Small intestine (tissue), 16 donors: ENCODE results near the gene PCDHGA1. TPM values are rescaled to one million over a fixed set of nuclear protein-coding genes. Genes with fewer than 3 reads are reported as not detected.
"Not testable (repeated sequence)": the region's sequence is repeated elsewhere in the genome, so short reads cannot be mapped to it uniquely, and the experiment has no call there.

Experiments
- DNase-seq, 2 donors: peaks; one replicate each; pipeline versions ENCODE4 v3.0.0 to v3.0.0-alpha.2; 2013
- FAIRE-seq: peaks from 2 replicates; lab custom pipeline; 2012; peaks lifted over from hg19 to GRCh38; lab: Jason Lieb, UNC
- H3K27ac ChIP-seq, 3 donors: one replicate each; pipeline ENCODE4 v1.5.1; 2013; ENCODE audit warnings: low read length in 2 of 3, mild to moderate bottlenecking in 2 of 3, control low read depth in 1 of 3, inconsistent platforms in 1 of 3, low read depth in 1 of 3, moderate library complexity in 1 of 3
- H3K27me3 ChIP-seq, 3 donors: one replicate each; pipeline ENCODE4 v1.6.1; 2013; ENCODE audit warnings: low read length in 3 of 3, inconsistent platforms in 1 of 3; ENCODE audit not compliant: control insufficient read depth in 3 of 3, insufficient read depth in 3 of 3
- H3K36me3 ChIP-seq, 3 donors: one replicate each; pipeline ENCODE4 v1.6.1; 2013; ENCODE audit warnings: low read length in 3 of 3, inconsistent platforms in 1 of 3, low read depth in 1 of 3, mild to moderate bottlenecking in 1 of 3, moderate library complexity in 1 of 3; ENCODE audit not compliant: control insufficient read depth in 3 of 3, insufficient read depth in 2 of 3
- H3K4me1 ChIP-seq, 3 donors: one replicate each; pipeline ENCODE4 v1.6.1; 2013; ENCODE audit warnings: low read length in 2 of 3, inconsistent platforms in 1 of 3, low read depth in 1 of 3, mild to moderate bottlenecking in 1 of 3, moderate library complexity in 1 of 3; ENCODE audit not compliant: control insufficient read depth in 3 of 3, insufficient read depth in 2 of 3
- H3K4me3 ChIP-seq, 3 donors: one replicate each; pipeline ENCODE4 v1.5.1; 2013; ENCODE audit warnings: low read length in 3 of 3, control low read depth in 1 of 3, inconsistent platforms in 1 of 3, low read depth in 1 of 3, mild to moderate bottlenecking in 1 of 3, moderate library complexity in 1 of 3
- H3K9me3 ChIP-seq, 2 donors: one replicate each; pipeline ENCODE4 v1.6.1; 2013; ENCODE audit warnings: low read depth in 1 of 2, low read length in 1 of 2; ENCODE audit not compliant: control insufficient read depth in 2 of 2, insufficient read depth in 1 of 2
- WGBS, 3 donors: extraction: QIAGEN DNeasy Blood & Tissue Kit; methylation state at CpG; one replicate each; pipeline ENCODE4 v1.1.7; 2013; 5-methylcytosine and 5-hydroxymethylcytosine counted together
- long read RNA-seq, 10 donors: transcript quantifications; one replicate each; lab custom pipeline, GENCODE V29; 2026
- polyA plus RNA-seq, 4 donors: library from polyadenylated mRNA; stranded (reverse) in 3 of 4; unstranded in 1 of 4; fragments of 200-250 nt in 3 of 4; fragments of 120-200 nt in 1 of 4; gene quantifications; one replicate each; pipeline versions ENCODE4 v1.2.1 to v1.2.3, GENCODE V29; 2013
- donor health status: healthy with polysubstance abuse.
- donor health status: control.
- donor health status: control.
- donor health status: Bipolar disorder and iron deficiency.
- donor health status: healthy.

The PCDHGA1 gene
- polyA plus RNA-seq: under 1 TPM in 3 of 4 donors, not detected in 1; 0.10 to 0.27 (median 0.13) TPM
- long read RNA-seq, donor 1: 0 reads
- long read RNA-seq, donor 2: 0 reads
- long read RNA-seq, donor 3: 0 reads
- long read RNA-seq, donor 4: 0 reads
- long read RNA-seq, donor 5: 0 reads
- long read RNA-seq, donor 6: 0 reads
- long read RNA-seq, donor 7, full-length matches to known transcripts: 3 of 3 reads
- long read RNA-seq, donor 7, partial matches to known transcripts: 0 of 3 reads
- long read RNA-seq, donor 7, other reads (novel, unspliced or antisense): 0 of 3 reads
- long read RNA-seq, donor 8: 0 reads
- long read RNA-seq, donor 9: 0 reads
- long read RNA-seq, donor 10: 0 reads

DNA sequence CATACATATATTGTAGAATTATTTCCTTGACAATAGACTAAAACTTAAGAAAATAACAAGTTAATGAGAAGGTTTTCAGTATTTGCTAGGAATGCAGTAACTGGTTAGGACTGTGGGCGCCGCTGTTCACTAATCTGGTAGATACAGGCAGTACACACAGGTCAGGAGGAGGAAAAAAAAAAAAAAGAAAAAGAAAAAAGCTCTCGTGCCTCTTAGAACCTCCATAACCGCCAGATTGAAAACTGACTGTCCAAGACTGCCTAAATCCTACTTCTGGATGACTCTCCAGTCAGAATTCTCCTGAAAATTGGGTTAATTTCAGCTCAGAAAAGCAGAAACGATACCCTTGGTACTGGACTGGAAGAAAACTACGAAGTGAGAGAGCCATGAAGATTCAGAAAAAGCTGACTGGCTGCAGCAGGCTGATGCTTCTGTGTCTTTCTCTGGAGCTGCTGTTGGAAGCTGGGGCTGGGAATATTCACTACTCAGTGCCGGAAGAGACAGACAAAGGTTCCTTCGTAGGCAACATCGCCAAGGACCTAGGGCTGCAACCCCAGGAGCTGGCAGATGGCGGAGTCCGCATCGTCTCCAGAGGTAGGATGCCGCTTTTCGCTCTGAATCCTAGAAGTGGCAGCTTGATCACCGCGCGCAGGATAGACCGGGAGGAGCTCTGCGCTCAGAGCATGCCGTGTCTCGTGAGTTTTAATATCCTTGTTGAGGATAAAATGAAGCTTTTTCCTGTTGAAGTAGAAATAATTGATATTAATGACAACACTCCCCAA, at the start of gene PCDHGA1:
PCDHGA1 (plus strand) TSS at position 216 of the 782 bp plus-strand sequence.
- H3K4me1 ChIP-seq: no peaks in the 10 kb centered on the region
- peaks cover 2 to 46% of the 10 kb centered on the region in 2 donors for H3K9me3 ChIP-seq
- DNase-seq (no peak), FAIRE-seq (no peak)
- H3K4me3 ChIP-seq: no peak within 1 kb of the TSS
- H3K27ac ChIP-seq: no peak within 1 kb of the TSS
- no peaks in the 10 kb centered on the region for H3K36me3 ChIP-seq
- peaks cover 0 to 19% (median 17%) of the 10 kb centered on the region in 3 donors for H3K27me3 ChIP-seq
- WGBS, 3 donors: 28 to 40% (median 39%) methylated on average over 21 of the region's 21 CpGs

- DNase-seq (no peak), FAIRE-seq (no peak)
- peaks cover 0 to 2% (median 1%) of the 10 kb centered on the region in 3 donors for H3K36me3 ChIP-seq
- 72 to 87% (median 75%) methylated on average over 4 of the region's 4 CpGs for WGBS, 3 donors
- no peaks in the 10 kb centered on the region for H3K27me3 ChIP-seq
- H3K4me1 ChIP-seq: no peaks in the 10 kb centered on the region
- no peak overlapping the region for H3K4me3 ChIP-seq
- peaks cover 4 to 73% of the 10 kb centered on the region in 2 donors for H3K9me3 ChIP-seq
- H3K27ac ChIP-seq: no peak overlapping the region
Measured at GRCh38 chr5:141298376-141298775, 31.9 kb upstream of the PCDHGA1 start.

DNA sequence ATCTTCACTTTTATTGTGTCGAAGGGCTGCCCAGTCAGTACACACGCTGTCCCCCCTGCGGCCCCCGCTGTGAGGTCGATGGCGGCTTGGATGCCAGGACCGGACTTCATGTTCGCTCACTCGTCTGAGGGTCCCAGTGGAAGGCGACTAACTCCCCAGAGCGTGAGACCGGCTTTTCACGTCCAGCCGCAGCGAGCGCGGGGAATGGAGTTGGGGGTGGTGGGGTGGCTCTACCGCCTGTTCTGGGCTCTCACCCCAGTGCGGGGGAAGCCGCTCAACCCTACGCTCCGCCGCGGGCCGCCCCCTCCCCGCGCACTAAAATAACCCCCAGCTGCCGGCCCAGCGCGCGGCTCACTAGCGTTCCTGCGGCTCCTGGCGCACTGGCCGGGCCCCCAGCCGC, 26.6 kb upstream of the PCDHGA1 start, which contains the start of gene SLC25A2:
SLC25A2 (minus strand) TSS at position 294 of the 400 bp plus-strand sequence; CDS start at position 110, 184 bp downstream.
- 58 to 85% (median 75%) methylated on average over 34 to 36 of the region's 36 CpGs for WGBS, 3 donors

GRCh38 chr5:141306630-141307029, 23.7 kb upstream of the PCDHGA1 start:
- no peak overlapping the region for H3K4me3 ChIP-seq
- H3K27ac ChIP-seq: no peak overlapping the region
- 96 to 100% (median 98%) methylated on average over 1 of the region's 1 CpG for WGBS, 3 donors
- H3K27me3 ChIP-seq: no peaks in the 10 kb centered on the region
- FAIRE-seq (no peak), DNase-seq (no peak)
- H3K36me3 ChIP-seq: peaks cover 0 to 8% (median 0%) of the 10 kb centered on the region in 3 donors
- H3K4me1 ChIP-seq: no peaks in the 10 kb centered on the region
- H3K9me3 ChIP-seq: peaks cover 15 to 74% of the 10 kb centered on the region in 2 donors

More for the DNA sequence above, 26.6 kb upstream of the PCDHGA1 start, which contains the start of gene SLC25A2:
- H3K27ac ChIP-seq: no peak within 1 kb of the TSS
- H3K4me1 ChIP-seq: no peaks in the 10 kb centered on the region
- no peak within 1 kb of the TSS for H3K4me3 ChIP-seq
- DNase-seq: no peak
- peaks cover 0 to 8% (median 1%) of the 10 kb centered on the region in 3 donors for H3K36me3 ChIP-seq
- H3K9me3 ChIP-seq: peaks cover 10 to 72% of the 10 kb centered on the region in 2 donors
- no peak for FAIRE-seq
- no peaks in the 10 kb centered on the region for H3K27me3 ChIP-seq

DNA sequence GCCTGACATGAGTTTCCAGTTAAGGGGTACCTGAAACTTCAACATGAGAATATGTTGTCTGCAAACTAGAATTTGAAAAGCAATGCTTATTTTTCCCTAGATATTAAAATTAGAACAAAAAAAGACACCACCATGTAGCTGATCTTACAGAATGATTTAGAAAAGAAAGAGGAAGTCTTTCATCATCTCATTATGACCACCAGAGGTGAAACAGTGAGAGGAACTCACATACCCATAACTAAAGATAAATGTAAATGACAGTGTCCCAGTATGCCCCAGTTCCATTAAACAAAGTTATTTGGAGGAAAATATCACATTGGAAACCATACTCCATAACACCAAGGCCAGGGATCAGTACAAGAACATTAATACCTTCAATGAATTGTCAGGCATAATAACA, 16.6 kb upstream of the PCDHGA1 start:
- no peak for DNase-seq
- no peak for FAIRE-seq
- H3K27ac ChIP-seq: no peak overlapping the region
- peaks cover 2 to 8% (median 7%) of the 10 kb centered on the region in 3 donors for H3K36me3 ChIP-seq
- H3K4me3 ChIP-seq: no peak overlapping the region
- H3K27me3 ChIP-seq: no peaks in the 10 kb centered on the region
- H3K4me1 ChIP-seq: no peaks in the 10 kb centered on the region
- peaks cover 5 to 59% of the 10 kb centered on the region in 2 donors for H3K9me3 ChIP-seq

- not testable (repeated sequence) for H3K4me1 ChIP-seq, FAIRE-seq, H3K27me3 ChIP-seq, DNase-seq, H3K27ac ChIP-seq, H3K4me3 ChIP-seq
- Histone ChIP-seq H3K9me3 (peaks cover 7 to 63% of the 10 kb centered on the region in 2 donors), H3K36me3 (peaks cover 2 to 16% (median 10%) of the 10 kb centered on the region in 3 donors)
- WGBS, 3 donors: 84 to 92% (median 91%) methylated on average over 4 of the region's 4 CpGs
Measured at GRCh38 chr5:141316963-141317362, 13.4 kb upstream of the PCDHGA1 start.

GRCh38 chr5:141319202-141319601, 11.1 kb upstream of the PCDHGA1 start:
- no peaks in the 10 kb centered on the region for H3K27me3 ChIP-seq
- peaks cover 2 to 15% (median 10%) of the 10 kb centered on the region in 3 donors for H3K36me3 ChIP-seq
- H3K4me3 ChIP-seq: no peak overlapping the region
- DNase-seq (no peak), FAIRE-seq (no peak)
- peaks cover 7 to 54% of the 10 kb centered on the region in 2 donors for H3K9me3 ChIP-seq
- H3K4me1 ChIP-seq: peaks cover 0 to 3% (median 2%) of the 10 kb centered on the region in 3 donors
- WGBS, 3 donors: 97 to 99% (median 99%) methylated on average over 6 of the region's 6 CpGs
- H3K27ac ChIP-seq: no peak overlapping the region

- H3K27ac ChIP-seq: peak overlapping the region in 1 of 3 donors; percentile 97
- no peaks in the 10 kb centered on the region for H3K27me3 ChIP-seq
- DNase-seq (no peak), FAIRE-seq (no peak)
- 76 to 85% (median 82%) methylated on average over 5 of the region's 5 CpGs for WGBS, 3 donors
- peaks cover 7 to 53% of the 10 kb centered on the region in 2 donors for H3K9me3 ChIP-seq
- peaks cover 2 to 15% (median 10%) of the 10 kb centered on the region in 3 donors for H3K36me3 ChIP-seq
- H3K4me1 ChIP-seq: peaks cover 0 to 3% (median 2%) of the 10 kb centered on the region in 3 donors
- peak overlapping the region in 2 of 3 donors; percentile 61 to 88 for H3K4me3 ChIP-seq
Measured at GRCh38 chr5:141319699-141320098, 10.6 kb upstream of the PCDHGA1 start.
